ENCODE measurements around the gene CLASP1.

GRCh38 chr2:121579309-121579708, 70.0 kb downstream of the CLASP1 start:
- no peak for TF ChIP-seq CTCF (IDR thresholded peaks at IDR 0.05; ENCODE audit: low read depth, low read length)
- no peak for TF ChIP-seq EZH2phosphoT487 (IDR thresholded peaks at IDR 0.05; ENCODE audit: low read depth)
